Measurements from ENCODE around the gene EXOC3.

DNA sequence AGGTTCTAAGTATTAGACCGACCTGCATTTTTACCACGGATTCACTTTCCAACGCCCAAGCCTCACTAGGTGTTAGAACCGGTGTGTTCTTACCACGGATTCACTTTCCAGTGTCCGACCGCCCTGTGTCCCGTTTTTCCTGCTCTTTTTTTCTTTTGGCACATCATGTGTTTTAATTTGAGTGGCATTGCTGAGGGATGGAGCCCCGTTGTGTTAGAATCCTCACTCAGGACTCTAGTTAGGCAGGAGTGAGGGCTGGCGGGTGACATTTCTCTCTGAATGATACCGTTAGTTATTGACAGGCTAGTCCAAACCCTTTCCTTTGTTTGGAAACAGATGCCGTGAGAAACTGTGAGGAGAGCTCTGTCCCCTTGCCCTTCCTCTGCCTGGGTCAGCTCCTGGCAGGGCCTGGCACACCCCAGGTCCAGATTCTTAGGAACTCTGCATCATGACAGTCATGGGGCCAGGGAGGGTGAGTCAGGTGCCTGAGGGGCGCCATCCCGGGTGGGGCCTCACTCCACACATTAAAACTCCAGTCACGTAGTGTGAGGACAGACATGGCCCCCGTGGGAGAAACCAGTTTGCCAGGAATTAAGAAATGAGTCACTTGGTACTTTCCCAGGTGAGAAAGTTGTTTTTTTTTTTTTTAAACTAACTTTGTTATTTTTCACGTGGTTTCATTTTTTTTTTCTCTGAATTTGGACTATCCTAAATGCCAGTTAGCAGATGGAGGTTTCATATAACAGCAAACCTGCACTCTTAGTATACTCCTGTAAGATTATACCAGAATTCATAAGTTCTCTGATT is 15.8 kb downstream of the EXOC3 start:
- TF ChIP-seq, protein P1, sequence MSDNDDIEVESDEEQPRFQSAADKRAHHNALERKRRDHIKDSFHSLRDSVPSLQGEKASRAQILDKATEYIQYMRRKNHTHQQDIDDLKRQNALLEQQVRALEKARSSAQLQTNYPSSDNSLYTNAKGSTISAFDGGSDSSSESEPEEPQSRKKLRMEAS (IDR thresholded peaks at IDR 0.05): no peak
- TF ChIP-seq, protein P2, sequence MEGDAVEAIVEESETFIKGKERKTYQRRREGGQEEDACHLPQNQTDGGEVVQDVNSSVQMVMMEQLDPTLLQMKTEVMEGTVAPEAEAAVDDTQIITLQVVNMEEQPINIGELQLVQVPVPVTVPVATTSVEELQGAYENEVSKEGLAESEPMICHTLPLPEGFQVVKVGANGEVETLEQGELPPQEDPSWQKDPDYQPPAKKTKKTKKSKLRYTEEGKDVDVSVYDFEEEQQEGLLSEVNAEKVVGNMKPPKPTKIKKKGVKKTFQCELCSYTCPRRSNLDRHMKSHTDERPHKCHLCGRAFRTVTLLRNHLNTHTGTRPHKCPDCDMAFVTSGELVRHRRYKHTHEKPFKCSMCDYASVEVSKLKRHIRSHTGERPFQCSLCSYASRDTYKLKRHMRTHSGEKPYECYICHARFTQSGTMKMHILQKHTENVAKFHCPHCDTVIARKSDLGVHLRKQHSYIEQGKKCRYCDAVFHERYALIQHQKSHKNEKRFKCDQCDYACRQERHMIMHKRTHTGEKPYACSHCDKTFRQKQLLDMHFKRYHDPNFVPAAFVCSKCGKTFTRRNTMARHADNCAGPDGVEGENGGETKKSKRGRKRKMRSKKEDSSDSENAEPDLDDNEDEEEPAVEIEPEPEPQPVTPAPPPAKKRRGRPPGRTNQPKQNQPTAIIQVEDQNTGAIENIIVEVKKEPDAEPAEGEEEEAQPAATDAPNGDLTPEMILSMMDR (IDR thresholded peaks at IDR 0.05 in 2 of 3, conservative IDR thresholded peaks at IDR 0.05 in 1 of 3; ENCODE audit: borderline replicate concordance in 1 of 3, insufficient read depth in 1 of 3, low read depth in 2 of 3, low read length in 2 of 3): no peak
- no peak for TF ChIP-seq POLR2AphosphoS5 (IDR thresholded peaks at IDR 0.05; ENCODE audit: low read depth, low read length)
